T-cell (primary cell): ENCODE results near the gene DIS3L. TPM values are rescaled to one million over a fixed set of nuclear protein-coding genes. Genes with fewer than 3 reads are reported as not detected.
"Not testable (repeated sequence)": the region's sequence is repeated elsewhere in the genome, so short reads cannot be mapped to it uniquely, and the experiment has no call there.

Experiments used
- ATAC-seq, 4 experiments: fragments of 200-7000 bp in 3 of 4; fragments of 150-1000 bp in 1 of 4; cut with Tn5 transposase; replicated peaks in 1 of 4; 1 replicate in 3 of 4; 2 replicates in 1 of 4; pipeline ENCODE4 v1.10.0; 2021; ENCODE audit warnings: moderate library complexity in 3 of 4, mild to moderate bottlenecking in 2 of 4, moderate number of reproducible peaks in 1 of 4
- CTCF ChIA-PET, 2 donors: fragments of 300-600 bp; sonication (Branson Sonifier 250); formaldehyde crosslinking; loops; one replicate each; lab custom pipeline; 2022; ENCODE audit warnings: antibody characterized with exemption in 2 of 2; lab: Charles Lee
- POLR2A ChIA-PET, 2 donors: fragments of 300-600 bp; sonication (Branson Sonifier 250); formaldehyde crosslinking; loops; one replicate each; lab custom pipeline; 2022; ENCODE audit warnings: antibody characterized with exemption in 2 of 2; lab: Charles Lee
- DNase-seq, 35 experiments: peaks; one replicate each; pipeline versions ENCODE4 v3.0.0 to v3.0.0-alpha.2; 2013 to 2023
- H3K27ac ChIP-seq: one replicate; pipeline ENCODE4 v1.5.1; 2013; ENCODE audit warnings: low read length
- H3K27me3 ChIP-seq, 2 experiments: replicated peaks in 1 of 2; 1 replicate in 1 of 2; 2 replicates in 1 of 2; pipeline versions ENCODE4 v1.6.1 to v1.7.0; 2013; ENCODE audit warnings: low read length in 1 of 2, mixed read lengths in 1 of 2; ENCODE audit not compliant: control insufficient read depth in 2 of 2, insufficient read depth in 2 of 2; ENCODE audit errors: extremely low read depth in 1 of 2
- H3K36me3 ChIP-seq, 2 donors: 1 replicate in 1 of 2; 2 replicates in 1 of 2; pipeline versions ENCODE4 v1.6.1 to v1.7.0; 2013; ENCODE audit warnings: low read length in 1 of 2; ENCODE audit not compliant: control insufficient read depth in 2 of 2, insufficient read depth in 1 of 2; ENCODE audit errors: extremely low read depth in 1 of 2
- H3K4me1 ChIP-seq, 2 experiments: 1 replicate in 1 of 2; 2 replicates in 1 of 2; pipeline versions ENCODE4 v1.6.1 to v1.7.0; 2013; ENCODE audit warnings: low read length in 2 of 2, mixed read lengths in 1 of 2; ENCODE audit not compliant: insufficient read depth in 2 of 2, control insufficient read depth in 1 of 2; ENCODE audit errors: extremely low read depth in 1 of 2
- H3K4me3 ChIP-seq, 2 donors: 1 replicate in 1 of 2; 2 replicates in 1 of 2; pipeline versions ENCODE4 v1.5.1 to v1.7.0; 2013; ENCODE audit warnings: mild to moderate bottlenecking in 2 of 2, low read length in 1 of 2, moderate library complexity in 1 of 2; ENCODE audit not compliant: control insufficient read depth in 1 of 2; ENCODE audit errors: extremely low read depth in 1 of 2
- H3K9me3 ChIP-seq: 2 replicates; pipeline ENCODE4 v1.7.0; 2013
- H3K27ac Mint-ChIP-seq, 2 donors: one replicate each; pipeline ENCODE4 v1.8.0; 2020 to 2021; ENCODE audit warnings: mild to moderate bottlenecking in 2 of 2, mixed read lengths in 2 of 2
- H3K27me3 Mint-ChIP-seq, 2 donors: one replicate each; pipeline ENCODE4 v1.8.0; 2021 to 2022; ENCODE audit warnings: mixed read lengths in 2 of 2
- H3K36me3 Mint-ChIP-seq: one replicate; pipeline ENCODE4 v1.8.0; 2021; ENCODE audit warnings: mixed read lengths
- H3K4me1 Mint-ChIP-seq, 3 donors: one replicate each; pipeline ENCODE4 v1.8.0; 2020 to 2022; ENCODE audit warnings: mixed read lengths in 3 of 3, mild to moderate bottlenecking in 1 of 3
- H3K4me3 Mint-ChIP-seq, 3 donors: one replicate each; pipeline ENCODE4 v1.8.0; 2020 to 2022; ENCODE audit warnings: mild to moderate bottlenecking in 3 of 3, mixed read lengths in 3 of 3, moderate library complexity in 3 of 3
- H3K9me3 Mint-ChIP-seq, 3 donors: one replicate each; pipeline ENCODE4 v1.8.0; 2020 to 2022; ENCODE audit warnings: mixed read lengths in 3 of 3
- WGBS: methylation state at CpG from one replicate; pipeline ENCODE4 v1.1.5; 2013; ENCODE audit warnings: missing lambda C conversion rate; ENCODE audit not compliant: insufficient coverage; 5-methylcytosine and 5-hydroxymethylcytosine counted together
- total RNA-seq, 35 experiments: library from RNA in 6 of 35; stranded (reverse) in 6 of 35; fragments of 120-200 nt in 1 of 35; gene quantifications; one replicate each; pipeline versions ENCODE4 v1.2.1 to v1.2.4 and lab custom pipeline; 2013 to 2026

Gene DIS3L
- total RNA-seq, 5 donors from 2014 or later (not counting 1 experiment from before 2014, with no cell fraction given), result 29.9 to 36.9 (median 30.2) TPM

GRCh38 chr15:66256692-66257091, 36.7 kb upstream of the DIS3L start:
- Histone ChIP-seq H3K9me3 (no peaks in the 10 kb centered on the region), H3K27ac (no peak overlapping the region), H3K4me1 (peaks cover 6 to 29% of the 10 kb centered on the region in 2 experiments), H3K27me3 (peaks cover 27 to 42% of the 10 kb centered on the region in 2 experiments), H3K4me3 (no peak overlapping the region), H3K36me3 (no peaks in the 10 kb centered on the region)
- Mint-ChIP-seq H3K4me3 (no peak overlapping the region), H3K36me3 (no peaks in the 10 kb centered on the region), H3K27ac (no peak overlapping the region), H3K27me3 (peaks cover 45 to 47% of the 10 kb centered on the region in 2 donors), H3K4me1 (peaks cover 10 to 20% (median 13%) of the 10 kb centered on the region in 3 donors), H3K9me3 (no peaks in the 10 kb centered on the region)
- WGBS, result no CpG with 5 or more reads among the region's 3 CpGs
- POLR2A ChIA-PET, result no interaction called here
- CTCF ChIA-PET, result no interaction called here
- DNase-seq (no peak), ATAC-seq (no peak)

GRCh38 chr15:66261056-66261455, 32.3 kb upstream of the DIS3L start:
- CTCF ChIA-PET, result interaction anchor here in 1 of 2 donors (0.5 kb wide), 1 partner anchor 377 kb away, joined by 3 read pairs; no protein-coding TSS in a partner anchor
- H3K27me3 Mint-ChIP-seq, result peaks cover 25 to 31% of the 10 kb centered on the region in 2 donors
- no peaks in the 10 kb centered on the region for H3K4me1 Mint-ChIP-seq
- no peak overlapping the region for H3K27ac ChIP-seq
- 100% methylated on average over 1 of the region's 3 CpGs for whole genome bisulfite sequencing
- H3K9me3 Mint-ChIP-seq, result peaks cover 4 to 11% (median 10%) of the 10 kb centered on the region in 3 donors
- H3K9me3 ChIP-seq, result peaks cover 2% of the 10 kb centered on the region
- no peaks in the 10 kb centered on the region for H3K36me3 ChIP-seq
- H3K4me1 ChIP-seq, result no peaks in the 10 kb centered on the region
- H3K4me3 ChIP-seq, result no peak overlapping the region
- peaks cover 15 to 18% of the 10 kb centered on the region in 2 experiments for H3K27me3 ChIP-seq
- POLR2A ChIA-PET, result no interaction called here
- H3K36me3 Mint-ChIP-seq, result peaks cover 2% of the 10 kb centered on the region
- DNase-seq (no peak), ATAC-seq (no peak)
- H3K27ac Mint-ChIP-seq, result no peak overlapping the region
- H3K4me3 Mint-ChIP-seq, result no peak overlapping the region

GRCh38 chr15:66262837-66263236, 30.5 kb upstream of the DIS3L start:
- H3K4me1 Mint-ChIP-seq, DNase-seq, CTCF ChIA-PET, POLR2A ChIA-PET, H3K36me3 Mint-ChIP-seq, H3K4me1 ChIP-seq, ATAC-seq, H3K27ac ChIP-seq, H3K4me3 ChIP-seq, H3K4me3 Mint-ChIP-seq, H3K27ac Mint-ChIP-seq, H3K36me3 ChIP-seq, H3K9me3 ChIP-seq: not testable (repeated sequence)
- WGBS, result no CpG with 5 or more reads among the region's 1 CpG
- Mint-ChIP-seq H3K27me3 (peaks cover 17 to 26% of the 10 kb centered on the region in 2 donors), H3K9me3 (peaks cover 4 to 11% (median 10%) of the 10 kb centered on the region in 3 donors)
- H3K27me3 ChIP-seq, result peaks cover 6 to 16% of the 10 kb centered on the region in 2 experiments

GRCh38 chr15:66264859-66265513, 28.4 kb upstream of the DIS3L start:
- H3K27ac ChIP-seq, result no peak overlapping the region
- peaks cover 4 to 11% (median 10%) of the 10 kb centered on the region in 3 donors for H3K9me3 Mint-ChIP-seq
- DNase-seq (no peak), ATAC-seq (no peak)
- H3K4me3 ChIP-seq, result no peak overlapping the region
- no peaks in the 10 kb centered on the region for H3K36me3 ChIP-seq
- ChIA-PET POLR2A (no interaction called here), CTCF (interaction anchor here in 1 of 2 donors (0.6 kb wide), 1 partner anchor 23 kb away, joined by 3 read pairs; no protein-coding TSS in a partner anchor)
- H3K4me1 Mint-ChIP-seq, result no peaks in the 10 kb centered on the region
- no peak overlapping the region for H3K4me3 Mint-ChIP-seq
- no peaks in the 10 kb centered on the region for H3K4me1 ChIP-seq
- H3K27me3 Mint-ChIP-seq, result peaks cover 13 to 27% of the 10 kb centered on the region in 2 donors
- H3K9me3 ChIP-seq, result peaks cover 2% of the 10 kb centered on the region
- WGBS, result 95% methylated on average over 11 of the region's 20 CpGs
- H3K27ac Mint-ChIP-seq, result no peak overlapping the region
- peaks cover 2 to 19% of the 10 kb centered on the region in 2 experiments for H3K27me3 ChIP-seq
- peaks cover 2% of the 10 kb centered on the region for H3K36me3 Mint-ChIP-seq

- no peaks in the 10 kb centered on the region for H3K36me3 Mint-ChIP-seq
Measured at GRCh38 chr15:66269326-66270090, 23.9 kb upstream of the DIS3L start.

GRCh38 chr15:66270932-66271331, 22.4 kb upstream of the DIS3L start:
- Histone ChIP-seq H3K4me3 (no peak overlapping the region), H3K27ac (no peak overlapping the region), H3K27me3 (peaks cover 0 to 9% of the 10 kb centered on the region in 2 experiments), H3K4me1 (peaks cover 0 to 3% of the 10 kb centered on the region in 2 experiments), H3K9me3 (no peaks in the 10 kb centered on the region), H3K36me3 (no peaks in the 10 kb centered on the region)
- Mint-ChIP-seq H3K4me1 (peaks cover 7 to 12% (median 8%) of the 10 kb centered on the region in 3 donors), H3K4me3 (no peak overlapping the region), H3K36me3 (no peaks in the 10 kb centered on the region), H3K27ac (no peak overlapping the region), H3K27me3 (peaks cover 5 to 12% of the 10 kb centered on the region in 2 donors), H3K9me3 (no peaks in the 10 kb centered on the region)
- CTCF ChIA-PET, result no interaction called here
- ATAC-seq, result no peak
- POLR2A ChIA-PET, result interaction anchor here in 1 of 2 donors (0.6 kb wide), 1 partner anchor 246 kb away, joined by 4 read pairs; no protein-coding TSS in a partner anchor
- DNase-seq, result no peak
- WGBS, result 17% methylated on average over 1 of the region's 6 CpGs

More at GRCh38 chr15:66269326-66270090, 23.9 kb upstream of the DIS3L start:
- CTCF ChIA-PET, result no interaction called here
- Mint-ChIP-seq H3K4me3 (no peak overlapping the region), H3K27ac (no peak overlapping the region), H3K27me3 (peaks cover 5 to 12% of the 10 kb centered on the region in 2 donors), H3K4me1 (peaks cover 7 to 12% (median 8%) of the 10 kb centered on the region in 3 donors), H3K9me3 (no peaks in the 10 kb centered on the region)
- H3K4me1 ChIP-seq, result peaks cover 0 to 3% of the 10 kb centered on the region in 2 experiments
- no peaks in the 10 kb centered on the region for H3K36me3 ChIP-seq
- WGBS, result 69% methylated on average over 10 of the region's 13 CpGs
- peaks cover 0 to 18% of the 10 kb centered on the region in 2 experiments for H3K27me3 ChIP-seq
- DNase-seq (no peak), ATAC-seq (no peak)
- POLR2A ChIA-PET, result no interaction called here
- no peaks in the 10 kb centered on the region for H3K9me3 ChIP-seq
- no peak overlapping the region for H3K4me3 ChIP-seq
- no peak overlapping the region for H3K27ac ChIP-seq
